ENCODE data around the gene ZNF862. TPM values are rescaled to one million over a fixed set of nuclear protein-coding genes. Genes with fewer than 3 reads are reported as not detected.

Gene ZNF862
- total and polyA plus RNA-seq, 7 donors = 1.4 to 7.8 (median 5.3) TPM

- Histone ChIP-seq H3K4me1 (no peaks in the 10 kb centered on the region), H3K27ac (no peak overlapping the region), H3K36me3 (ENCODE audit: insufficient read depth in 1 of 2, low read depth in 1 of 2) (no peaks in the 10 kb centered on the region), H3K9me3 (no peaks in the 10 kb centered on the region), H3K4me3 (no peak overlapping the region), H3K27me3 (ENCODE audit: insufficient read depth in 3 of 3, low read length in 2 of 3) (no peaks in the 10 kb centered on the region)
- intact Hi-C loops (cut with DNase I) = no loop called here
- ATAC-seq = no peak
- 91 to 94% (median 93%) methylated on average over 13 of the region's 13 CpGs for WGBS, 3 donors
- no peak for TF ChIP-seq CTCF (IDR thresholded peaks at IDR 0.05)
- DNase-seq = no peak
Observed at GRCh38 chr7:149800169-149800555, 38.0 kb upstream of the ZNF862 start.

- H3K27ac ChIP-seq = no peak overlapping the region
- intact Hi-C loops (cut with DNase I) = no loop called here
- H3K27me3 ChIP-seq (ENCODE audit: insufficient read depth in 3 of 3, low read length in 2 of 3) = no peaks in the 10 kb centered on the region
Observed at GRCh38 chr7:149801002-149801566, 37.1 kb upstream of the ZNF862 start.

GRCh38 chr7:149801816-149802215 is 36.4 kb upstream of the ZNF862 start:
- no peaks in the 10 kb centered on the region for H3K9me3 ChIP-seq
- WGBS, 3 donors = 84 to 92% (median 90%) methylated on average over 14 to 16 of the region's 16 CpGs
- no peak overlapping the region for H3K4me3 ChIP-seq
- ATAC-seq (no peak), DNase-seq (no peak)
- H3K27me3 ChIP-seq (ENCODE audit: insufficient read depth in 3 of 3, low read length in 2 of 3) = no peaks in the 10 kb centered on the region
- TF ChIP-seq CTCF (IDR thresholded peaks at IDR 0.05) = no peak
- H3K4me1 ChIP-seq = no peaks in the 10 kb centered on the region
- intact Hi-C loops (cut with DNase I) = no loop called here
- no peak overlapping the region for H3K27ac ChIP-seq
- H3K36me3 ChIP-seq (ENCODE audit: insufficient read depth in 1 of 2, low read depth in 1 of 2) = no peaks in the 10 kb centered on the region

More at GRCh38 chr7:149801002-149801566, 37.1 kb upstream of the ZNF862 start:
- H3K36me3 ChIP-seq (ENCODE audit: insufficient read depth in 1 of 2, low read depth in 1 of 2) = no peaks in the 10 kb centered on the region
- no peak overlapping the region for H3K4me3 ChIP-seq
- 94 to 100% (median 96%) methylated on average over 2 of the region's 2 CpGs for WGBS, 3 donors
- ATAC-seq (no peak), DNase-seq (no peak)
- H3K9me3 ChIP-seq = no peaks in the 10 kb centered on the region
- H3K4me1 ChIP-seq = no peaks in the 10 kb centered on the region
- TF ChIP-seq CTCF (IDR thresholded peaks at IDR 0.05) = no peak

- WGBS, 3 donors = 88 to 90% (median 90%) methylated on average over 11 to 12 of the region's 12 CpGs
- Histone ChIP-seq H3K4me1 (no peaks in the 10 kb centered on the region), H3K36me3 (ENCODE audit: insufficient read depth in 1 of 2, low read depth in 1 of 2) (no peaks in the 10 kb centered on the region), H3K4me3 (no peak overlapping the region), H3K9me3 (no peaks in the 10 kb centered on the region), H3K27ac (no peak overlapping the region), H3K27me3 (ENCODE audit: insufficient read depth in 3 of 3, low read length in 2 of 3) (no peaks in the 10 kb centered on the region)
- ATAC-seq (no peak), DNase-seq (no peak)
- TF ChIP-seq CTCF (IDR thresholded peaks at IDR 0.05) = no peak
- intact Hi-C loops (cut with DNase I) = no loop called here
Observed at GRCh38 chr7:149802966-149803365, 35.2 kb upstream of the ZNF862 start.

- TF ChIP-seq CTCF (IDR thresholded peaks at IDR 0.05) = no peak
- WGBS, 3 donors = 73 to 79% (median 78%) methylated on average over 14 to 17 of the region's 17 CpGs
- H3K4me3 ChIP-seq = no peak overlapping the region
- no peak for ATAC-seq
- DNase-seq = no peak
- no peaks in the 10 kb centered on the region for H3K9me3 ChIP-seq
- intact Hi-C loops (cut with DNase I) = no loop called here
- H3K27me3 ChIP-seq (ENCODE audit: insufficient read depth in 3 of 3, low read length in 2 of 3) = no peaks in the 10 kb centered on the region
- H3K36me3 ChIP-seq (ENCODE audit: insufficient read depth in 1 of 2, low read depth in 1 of 2) = no peaks in the 10 kb centered on the region
- no peak overlapping the region for H3K27ac ChIP-seq
- H3K4me1 ChIP-seq = no peaks in the 10 kb centered on the region
Observed at GRCh38 chr7:149803551-149804074, 34.6 kb upstream of the ZNF862 start.

All from psoas muscle (tissue), 8 donors.